SK-N-SH (cell line): ENCODE results near the gene DPYSL4. TPM values are rescaled to one million over a fixed set of nuclear protein-coding genes. Genes with fewer than 3 reads are reported as not detected.

Experiments used
- CTCF ChIA-PET: fragments of 300-600, 350-600 bp; formaldehyde crosslinking; extraction: SDS; loops from one replicate; lab custom pipeline; 2021; lab: Yijun Ruan, JAX
- POLR2A ChIA-PET: fragments of 350-600 bp; sonication (Branson Sonifier 250); formaldehyde crosslinking; extraction: SDS; loops from one replicate; lab custom pipeline; 2020; ENCODE audit warnings: antibody characterized with exemption, inconsistent platforms; lab: Yijun Ruan, JAX
- DNase-seq: peaks from one replicate; pipeline ENCODE4 v3.0.0; 2012
- H2AFZ ChIP-seq: fragments of 200-600 bp; sonication (generic); 2 replicates; pipeline ENCODE4 v1.8.1; 2016; ENCODE audit warnings: antibody characterized with exemption, mild to moderate bottlenecking, low read depth
- H3F3A ChIP-seq: fragments of 200-600 bp; sonication (generic); replicated peaks from 2 replicates; pipeline ENCODE3; 2016; ENCODE audit warnings: antibody characterized with exemption, mild to moderate bottlenecking; ENCODE audit not compliant: insufficient read depth
- H3K27ac ChIP-seq, 2 experiments: fragments of 200-500 bp in 1 of 2; fragments of 200-600 bp in 1 of 2; sonication (Bioruptor generic) in 1 of 2; sonication (generic), shearing (Covaris generic) in 1 of 2; 2 replicates each; pipeline versions ENCODE4 v1.5.1 to v1.6.1; 2014 to 2016; ENCODE audit warnings: low read depth in 2 of 2, inconsistent platforms in 1 of 2, low read length in 1 of 2, mild to moderate bottlenecking in 1 of 2, mixed read lengths in 1 of 2
- H3K27me3 ChIP-seq: fragments of 200-600 bp; sonication (generic), shearing (Covaris generic); 2 replicates; pipeline ENCODE4 v1.6.1; 2016; ENCODE audit warnings: mixed run types; ENCODE audit not compliant: insufficient read depth
- H3K36me3 ChIP-seq, 2 experiments: fragments of 200-500 bp in 1 of 2; fragments of 200-600 bp in 1 of 2; sonication (Bioruptor generic) in 1 of 2; sonication (generic) in 1 of 2; replicated peaks in 1 of 2; 2 replicates each; pipeline versions ENCODE3 to v1.5.1; 2014 to 2016; ENCODE audit warnings: low read length in 1 of 2, mild to moderate bottlenecking in 1 of 2; ENCODE audit not compliant: insufficient read depth in 2 of 2, control insufficient read depth in 1 of 2
- H3K4me1 ChIP-seq, 2 experiments: fragments of 200-500 bp in 1 of 2; fragments of 200-600 bp in 1 of 2; sonication (Bioruptor generic) in 1 of 2; sonication (generic), shearing (Covaris generic) in 1 of 2; 2 replicates each; pipeline versions ENCODE4 v1.5.1 to v1.6.1; 2014 to 2016; ENCODE audit warnings: low read depth in 1 of 2, low read length in 1 of 2, mixed run types in 1 of 2; ENCODE audit not compliant: insufficient read depth in 2 of 2, control insufficient read depth in 1 of 2
- H3K4me2 ChIP-seq: fragments of 200-600 bp; sonication (generic), shearing (Covaris generic); 2 replicates; pipeline ENCODE4 v1.6.1; 2017; ENCODE audit warnings: mixed run types
- H3K4me3 ChIP-seq, 2 experiments: fragments of 200-500 bp in 1 of 2; fragments of 200-600 bp in 1 of 2; sonication (Bioruptor generic) in 1 of 2; sonication (generic), shearing (Covaris generic) in 1 of 2; 2 replicates each; pipeline versions ENCODE4 v1.5.1 to v1.8.1; 2014 to 2016; ENCODE audit warnings: low read depth in 2 of 2, inconsistent platforms in 1 of 2, low read length in 1 of 2, mild to moderate bottlenecking in 1 of 2, mixed read lengths in 1 of 2, moderate library complexity in 1 of 2
- H3K79me2 ChIP-seq: fragments of 200-600 bp; sonication (generic); 2 replicates; pipeline ENCODE4 v1.8.1; 2017; ENCODE audit warnings: mild to moderate bottlenecking; ENCODE audit not compliant: insufficient read depth
- H3K9ac ChIP-seq: fragments of 200-600 bp; sonication (generic); 2 replicates; pipeline ENCODE4 v1.6.1; 2017; ENCODE audit warnings: mixed run types
- H3K9me2 ChIP-seq: fragments of 200-600 bp; sonication (generic); 2 replicates; pipeline ENCODE4 v1.6.1; 2017; ENCODE audit warnings: mixed run types
- H3K9me3 ChIP-seq: fragments of 200-600 bp; sonication (generic); 2 replicates; pipeline ENCODE4 v1.6.1; 2017; ENCODE audit warnings: mixed run types, mild to moderate bottlenecking, moderate library complexity
- H4K20me1 ChIP-seq: fragments of 200-600 bp; sonication (generic); 2 replicates; pipeline ENCODE4 v1.6.1; 2017; ENCODE audit warnings: mild to moderate bottlenecking, mixed run types; ENCODE audit not compliant: insufficient read depth
- ELF1 ChIP-seq: IDR thresholded peaks from 2 replicates; pipeline ENCODE4 v1.4.0; 2012
- EP300 ChIP-seq, 2 experiments: IDR thresholded peaks; 2 replicates each; pipeline versions ENCODE4 v1.4.0 to v1.6.1; 2012; ENCODE audit warnings: borderline replicate concordance in 1 of 2, low read depth in 1 of 2, low read length in 1 of 2
- JUND ChIP-seq: IDR thresholded peaks from 2 replicates; pipeline ENCODE4 v1.4.0; 2012
- MEF2A ChIP-seq: IDR thresholded peaks from 2 replicates; pipeline ENCODE4 v1.4.0; 2012; ENCODE audit warnings: low read depth, borderline replicate concordance
- MXI1 ChIP-seq: IDR thresholded peaks from 2 replicates; pipeline ENCODE4 v1.6.1; 2012; ENCODE audit warnings: mild to moderate bottlenecking, low read depth, low read length, improper control_type of control experiment
- NFIC ChIP-seq: IDR thresholded peaks from 2 replicates; pipeline ENCODE4 v1.4.0; 2012; ENCODE audit warnings: borderline replicate concordance
- SIN3A ChIP-seq: IDR thresholded peaks from 2 replicates; pipeline ENCODE4 v1.6.1; 2012; ENCODE audit warnings: low read depth, mild to moderate bottlenecking, low read length, moderate library complexity, borderline replicate concordance
- TAF1 ChIP-seq: IDR thresholded peaks from 2 replicates; pipeline ENCODE4 v1.6.1; 2012; ENCODE audit warnings: low read depth, mild to moderate bottlenecking, low read length, moderate library complexity, borderline replicate concordance
- TEAD4 ChIP-seq: IDR thresholded peaks from 2 replicates; pipeline ENCODE4 v1.4.0; 2012; ENCODE audit warnings: mild to moderate bottlenecking, borderline replicate concordance; ENCODE audit not compliant: insufficient read depth
- WGBS: methylation state at CpG from one replicate; pipeline ENCODE4 v1.1.6; 2017; ENCODE audit warnings: low lambda C conversion rate; 5-methylcytosine and 5-hydroxymethylcytosine counted together
- polyA plus RNA-seq, 3 experiments: library from polyadenylated mRNA; depleted of rRNA; stranded (reverse); fragments of >200 nt; gene quantifications; 2 replicates each; pipeline ENCODE4 v1.2.3, GENCODE V29; 2012
- TF ChIP-seq, protein P1 (sequence below): fragments of 150-350 bp; IDR thresholded peaks from 2 replicates; pipeline ENCODE4 v1.6.1; 2016; ENCODE audit warnings: mild to moderate bottlenecking, low read depth, low read length
- TF ChIP-seq, protein P2 (sequence below): IDR thresholded peaks from 2 replicates; pipeline ENCODE4 v1.4.0; 2012; ENCODE audit warnings: low read depth, borderline replicate concordance

The DPYSL4 gene
- polyA plus RNA-seq, 1 of the 3 experiments (the other 2 are of a cell fraction) = 21.8 TPM

DNA sequence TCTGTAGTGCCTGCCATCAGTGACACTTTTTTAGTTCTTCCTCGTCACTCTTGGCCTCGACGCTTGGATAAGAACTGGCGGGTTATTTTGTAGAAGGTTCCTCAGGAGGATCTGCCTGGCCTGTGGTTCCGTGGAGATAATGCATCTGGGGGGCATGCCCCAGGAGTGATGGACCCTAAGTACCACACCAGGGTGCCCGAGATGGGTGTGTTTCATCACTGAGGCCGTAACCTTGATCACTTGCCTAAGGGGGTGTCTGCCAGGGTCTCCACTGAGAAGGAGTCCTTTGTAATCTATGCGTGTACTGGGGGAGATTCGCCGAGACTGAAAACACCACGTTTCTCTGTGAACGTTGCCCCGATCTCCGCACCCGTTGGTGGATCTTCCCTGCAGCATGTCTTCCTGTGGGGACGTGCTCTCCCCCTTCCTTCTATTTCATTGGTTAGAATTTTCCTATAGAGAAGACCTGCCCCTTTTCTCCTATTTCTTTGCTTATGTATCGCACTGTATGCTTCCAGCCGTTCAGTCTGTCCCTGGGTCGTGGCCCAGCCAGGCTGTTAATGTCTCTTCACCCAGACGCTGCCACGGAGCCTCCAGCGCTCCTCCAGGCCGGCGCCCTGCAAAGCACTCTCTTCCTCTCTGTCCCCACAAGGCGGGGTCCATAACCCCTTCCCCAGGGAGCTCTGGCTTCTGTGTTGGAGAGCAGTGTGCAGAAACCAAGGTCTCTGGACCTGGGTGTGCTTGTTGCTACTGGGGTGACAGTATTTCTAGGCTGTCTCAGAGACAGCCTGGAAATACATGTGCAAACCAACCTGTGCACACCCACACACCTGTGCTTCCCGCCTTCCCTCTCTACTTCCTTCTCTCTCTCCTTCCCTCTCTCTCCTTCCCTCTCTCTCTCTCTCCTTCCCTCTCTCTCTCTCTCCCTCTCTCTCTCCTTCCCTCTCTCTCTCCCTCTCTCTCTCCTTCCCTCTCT is 14.4 kb upstream of the DPYSL4 start:
- no peaks in the 10 kb centered on the region for H3F3A ChIP-seq
- H3K27ac ChIP-seq = no peak overlapping the region
- H3K4me3 ChIP-seq = no peak overlapping the region
- 62% methylated on average over 21 of the region's 26 CpGs for WGBS
- peaks cover 0 to 19% of the 10 kb centered on the region in 2 experiments; a peak in 1 of 4 replicates for H3K4me1 ChIP-seq
- H3K79me2 ChIP-seq = no peaks in the 10 kb centered on the region
- H3K27me3 ChIP-seq = no peaks in the 10 kb centered on the region
- H3K9me2 ChIP-seq = no peaks in the 10 kb centered on the region
- H4K20me1 ChIP-seq = no peaks in the 10 kb centered on the region
- H3K36me3 ChIP-seq = no peaks in the 10 kb centered on the region
- TF ChIP-seq, protein P1, sequence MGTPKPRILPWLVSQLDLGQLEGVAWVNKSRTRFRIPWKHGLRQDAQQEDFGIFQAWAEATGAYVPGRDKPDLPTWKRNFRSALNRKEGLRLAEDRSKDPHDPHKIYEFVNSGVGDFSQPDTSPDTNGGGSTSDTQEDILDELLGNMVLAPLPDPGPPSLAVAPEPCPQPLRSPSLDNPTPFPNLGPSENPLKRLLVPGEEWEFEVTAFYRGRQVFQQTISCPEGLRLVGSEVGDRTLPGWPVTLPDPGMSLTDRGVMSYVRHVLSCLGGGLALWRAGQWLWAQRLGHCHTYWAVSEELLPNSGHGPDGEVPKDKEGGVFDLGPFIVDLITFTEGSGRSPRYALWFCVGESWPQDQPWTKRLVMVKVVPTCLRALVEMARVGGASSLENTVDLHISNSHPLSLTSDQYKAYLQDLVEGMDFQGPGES = no peak
- no peak overlapping the region for H2AFZ ChIP-seq
- H3K9me3 ChIP-seq = no peaks in the 10 kb centered on the region
- ChIA-PET CTCF (no interaction called here), POLR2A (no interaction called here)
- H3K4me2 ChIP-seq = no peak overlapping the region
- no peak for DNase-seq
- H3K9ac ChIP-seq = no peak overlapping the region

DNA sequence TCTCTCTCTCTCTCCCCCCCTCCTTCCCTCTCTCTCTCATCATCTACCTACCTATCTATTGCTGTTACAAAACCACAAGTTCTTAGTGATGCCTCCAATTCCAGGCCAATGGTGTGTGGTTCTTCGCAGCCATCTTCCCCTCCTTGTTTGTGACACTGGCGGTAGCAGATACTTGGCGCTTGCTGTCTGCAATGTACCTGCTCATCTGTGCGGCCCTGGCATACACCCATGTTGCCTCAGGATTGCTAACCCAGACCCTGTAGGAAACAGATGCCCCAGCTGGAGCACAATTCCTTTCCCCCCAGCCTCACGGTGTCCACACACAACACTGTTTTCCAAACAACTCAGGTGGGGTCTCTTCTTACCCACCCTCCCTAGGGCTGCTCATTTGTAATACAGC is 13.6 kb upstream of the DPYSL4 start:
- TF ChIP-seq MXI1 (no peak), TAF1 (no peak), JUND (no peak), EP300 (IDR thresholded peaks at IDR 0.05; ENCODE audit: borderline replicate concordance in 1 of 2, low read depth in 1 of 2, low read length in 1 of 2) (no peak), MEF2A (no peak), TEAD4 (no peak), SIN3A (no peak), NFIC (no peak), ELF1 (no peak)
- TF ChIP-seq, protein P2, sequence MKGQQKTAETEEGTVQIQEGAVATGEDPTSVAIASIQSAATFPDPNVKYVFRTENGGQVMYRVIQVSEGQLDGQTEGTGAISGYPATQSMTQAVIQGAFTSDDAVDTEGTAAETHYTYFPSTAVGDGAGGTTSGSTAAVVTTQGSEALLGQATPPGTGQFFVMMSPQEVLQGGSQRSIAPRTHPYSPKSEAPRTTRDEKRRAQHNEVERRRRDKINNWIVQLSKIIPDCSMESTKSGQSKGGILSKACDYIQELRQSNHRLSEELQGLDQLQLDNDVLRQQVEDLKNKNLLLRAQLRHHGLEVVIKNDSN = no peak
- TF ChIP-seq, protein P1 = no peak
- POLR2A ChIA-PET = no interaction called here
- Histone ChIP-seq H3K4me3 (no peak overlapping the region), H3K4me1 (peaks cover 0 to 19% of the 10 kb centered on the region in 2 experiments; a peak in 1 of 4 replicates), H3K27ac (no peak overlapping the region; a peak in 1 of 4 replicates), H3K79me2 (no peaks in the 10 kb centered on the region), H3K9ac (no peak overlapping the region), H2AFZ (no peak overlapping the region), H3K9me3 (no peaks in the 10 kb centered on the region), H4K20me1 (no peaks in the 10 kb centered on the region), H3K36me3 (no peaks in the 10 kb centered on the region), H3F3A (no peaks in the 10 kb centered on the region), H3K27me3 (no peaks in the 10 kb centered on the region), H3K4me2 (no peak overlapping the region), H3K9me2 (no peaks in the 10 kb centered on the region)
- CTCF ChIA-PET = no interaction called here
- no peak for DNase-seq
- WGBS = 71% methylated on average over 5 of the region's 5 CpGs
